HL-60 (cell line): ENCODE results near the gene LYPLAL1.

ENCODE experiments used
- DNase-seq, 2 experiments: peaks; one replicate each; pipeline ENCODE4 v3.0.0-alpha.2; 2010 to 2020; ENCODE audit warnings: low read depth in 1 of 2, low spot score in 1 of 2
- H3K27ac ChIP-seq: fragments of 250-450 bp; sonication (Bioruptor Pico); replicated peaks from 2 replicates; pipeline ENCODE4 v1.5.1; 2020; ENCODE audit warnings: mild to moderate bottlenecking, moderate library complexity
- H3K27me3 ChIP-seq: fragments of 250-450 bp; sonication (Bioruptor Pico); 2 replicates; pipeline ENCODE4 v1.5.1; 2021; ENCODE audit warnings: mild to moderate bottlenecking, moderate library complexity; ENCODE audit not compliant: insufficient read depth, poor library complexity, severe bottlenecking
- H3K4me3 ChIP-seq: replicated peaks from 2 replicates; pipeline ENCODE4 v1.5.1; 2011; ENCODE audit warnings: mild to moderate bottlenecking, control low read depth, low read length; ENCODE audit not compliant: insufficient read depth
- CTCF ChIP-seq: IDR thresholded peaks from one replicate; pipeline ENCODE4 v1.5.1; 2011; ENCODE audit warnings: low read length, control low read depth, inconsistent platforms; ENCODE audit not compliant: insufficient read depth
- GABPA ChIP-seq: IDR thresholded peaks from 2 replicates; pipeline ENCODE4 v1.6.1; 2012; ENCODE audit warnings: low read depth
- POLR2AphosphoS5 ChIP-seq: IDR thresholded peaks from 2 replicates; pipeline ENCODE4 v1.6.1; 2012; ENCODE audit warnings: low read depth
- REST ChIP-seq: IDR thresholded peaks from 2 replicates; pipeline ENCODE4 v1.6.1; 2012; ENCODE audit warnings: low read depth; ENCODE audit not compliant: insufficient replicate concordance
- SPI1 ChIP-seq: IDR thresholded peaks from 2 replicates; pipeline ENCODE4 v1.6.1; 2012; ENCODE audit warnings: low read depth, mild to moderate bottlenecking, borderline replicate concordance

Gene LYPLAL1

GRCh38 chr1:219149009-219149577 lies 24.6 kb upstream of the LYPLAL1 start:
- Histone ChIP-seq H3K27ac (no peak overlapping the region), H3K27me3 (no peaks in the 10 kb centered on the region), H3K4me3 (no peak overlapping the region)
- TF ChIP-seq GABPA (no peak), POLR2AphosphoS5 (no peak), SPI1 (no peak), REST (no peak), CTCF (no peak)
- no peak for DNase-seq

- no peaks in the 10 kb centered on the region for H3K27me3 ChIP-seq
- no peak overlapping the region for H3K27ac ChIP-seq
- TF ChIP-seq GABPA (no peak), SPI1 (no peak), CTCF (no peak), REST (no peak), POLR2AphosphoS5 (no peak)
- DNase-seq: no peak
- no peak overlapping the region for H3K4me3 ChIP-seq
Observed at GRCh38 chr1:219149953-219150352, 23.7 kb upstream of the LYPLAL1 start.

GRCh38 chr1:219150913-219151312 lies 22.8 kb upstream of the LYPLAL1 start:
- no peak overlapping the region for H3K4me3 ChIP-seq
- TF ChIP-seq CTCF (no peak), GABPA (no peak), POLR2AphosphoS5 (no peak), SPI1 (no peak), REST (no peak)
- DNase-seq: no peak
- H3K27ac ChIP-seq: no peak overlapping the region
- no peaks in the 10 kb centered on the region for H3K27me3 ChIP-seq
